K562 (cell line): ENCODE measurements around the gene PHF1. TPM values are rescaled to one million over a fixed set of nuclear protein-coding genes. Genes with fewer than 3 reads are reported as not detected.

Source experiments
- BDP1 ChIP-seq: IDR thresholded peaks from 3 replicates; pipeline ENCODE4 v1.6.1; 2011; ENCODE audit not compliant: insufficient read length, insufficient read depth
- CCNT2 ChIP-seq: IDR thresholded peaks from 2 replicates; pipeline ENCODE4 v1.6.1; 2011; ENCODE audit warnings: borderline replicate concordance, low read depth, mild to moderate bottlenecking, moderate library complexity, mixed read lengths, low read length; ENCODE audit not compliant: insufficient read length; ENCODE audit errors: extremely low read depth
- ELK1 ChIP-seq: sonication (generic); formaldehyde crosslinking; IDR thresholded peaks from 2 replicates; pipeline ENCODE4 v1.8.1; 2022; ENCODE audit warnings: missing genetic modification reagents
- KAT7 ChIP-seq: sonication (generic); formaldehyde crosslinking; IDR thresholded peaks from 2 replicates; pipeline ENCODE4 v1.8.0; 2022; ENCODE audit warnings: missing genetic modification reagents, mild to moderate bottlenecking, borderline replicate concordance
- POLR2B ChIP-seq: fragments of 450-650 bp; IDR thresholded peaks from 2 replicates; pipeline ENCODE4 v1.6.1; 2018; ENCODE audit warnings: low read depth; ENCODE audit not compliant: partially characterized antibody
- RBFOX2 ChIP-seq: fragments of 200-400 bp; formaldehyde crosslinking; IDR thresholded peaks from 2 replicates; pipeline ENCODE4 v1.6.1; 2017; ENCODE audit warnings: low read depth, mild to moderate bottlenecking, low read length, moderate library complexity
- ZBTB40 ChIP-seq, 2 experiments: fragments of 450-650 bp in 1 of 2; sonication (generic) in 1 of 2; formaldehyde crosslinking in 1 of 2; IDR thresholded peaks; 2 replicates each; pipeline versions ENCODE4 v1.7.1 to v1.9.0; 2016 to 2022; ENCODE audit warnings: inconsistent platforms in 1 of 2, mild to moderate bottlenecking in 1 of 2, missing genetic modification reagents in 1 of 2
- ZNF551 ChIP-seq: fragments of 250-450 bp; sonication (Bioruptor Pico); IDR thresholded peaks from 2 replicates; pipeline ENCODE4 v1.5.0; 2021; ENCODE audit warnings: mild to moderate bottlenecking, moderate library complexity
- ZNF586 ChIP-seq: fragments of 450-650 bp; formaldehyde crosslinking; conservative IDR thresholded peaks from 2 replicates; pipeline ENCODE4 v1.4.0; 2020; ENCODE audit warnings: mild to moderate bottlenecking, moderate library complexity
- ZNF766 ChIP-seq: fragments of 200-800 bp; sonication (Bioruptor generic); conservative IDR thresholded peaks from 2 replicates; pipeline ENCODE4 v1.6.1; 2016; ENCODE audit warnings: missing genetic modification characterization, missing compliant biosample characterization
- polyA plus RNA-seq, 8 experiments: library from polyadenylated mRNA; depleted of rRNA in 4 of 8; stranded (reverse) in 5 of 8; unstranded in 3 of 8; fragments of >200 nt; fragmentation: Nextera tagmentation in 2 of 8; fragmentation: Illumina TruSeq in 1 of 8; extraction: Ambion mirVana in 2 of 8; extraction: Trizol in 1 of 8; gene quantifications; 2 replicates each; pipeline versions ENCODE4 v1.2.1 to v1.2.3, GENCODE V29; 2011 to 2014; ENCODE audit warnings: inconsistent platforms in 1 of 8, missing spikeins in 1 of 8
- total RNA-seq, 7 experiments: library from RNA; depleted of rRNA in 6 of 7; stranded (reverse); fragments of >200 nt in 6 of 7; fragmentation: Illumina TruSeq in 2 of 7; extraction: Trizol in 2 of 7; gene quantifications; 2 replicates each; pipeline versions ENCODE4 v1.2.1 to v1.2.3, GENCODE V29; 2011 to 2021; ENCODE audit warnings: low replicate concordance in 1 of 7
- TF ChIP-seq, protein P1 (sequence below): fragments of 250-450 bp; sonication (Bioruptor Pico); IDR thresholded peaks from 2 replicates; pipeline ENCODE4 v1.8.0; 2022; ENCODE audit warnings: inconsistent platforms, mild to moderate bottlenecking, moderate library complexity, borderline replicate concordance
- TF ChIP-seq, protein P2 (sequence below): fragments of 250-450 bp; sonication (Bioruptor Pico); IDR thresholded peaks from 2 replicates; pipeline ENCODE4 v1.5.0; 2020; ENCODE audit warnings: mild to moderate bottlenecking, borderline replicate concordance

Gene PHF1
- total and polyA plus RNA-seq, 9 of the 15 experiments (the other 6 are each of a cell fraction or from before 2014, with no cell fraction given), result 3.7 to 64.2 (median 33.7) TPM

DNA sequence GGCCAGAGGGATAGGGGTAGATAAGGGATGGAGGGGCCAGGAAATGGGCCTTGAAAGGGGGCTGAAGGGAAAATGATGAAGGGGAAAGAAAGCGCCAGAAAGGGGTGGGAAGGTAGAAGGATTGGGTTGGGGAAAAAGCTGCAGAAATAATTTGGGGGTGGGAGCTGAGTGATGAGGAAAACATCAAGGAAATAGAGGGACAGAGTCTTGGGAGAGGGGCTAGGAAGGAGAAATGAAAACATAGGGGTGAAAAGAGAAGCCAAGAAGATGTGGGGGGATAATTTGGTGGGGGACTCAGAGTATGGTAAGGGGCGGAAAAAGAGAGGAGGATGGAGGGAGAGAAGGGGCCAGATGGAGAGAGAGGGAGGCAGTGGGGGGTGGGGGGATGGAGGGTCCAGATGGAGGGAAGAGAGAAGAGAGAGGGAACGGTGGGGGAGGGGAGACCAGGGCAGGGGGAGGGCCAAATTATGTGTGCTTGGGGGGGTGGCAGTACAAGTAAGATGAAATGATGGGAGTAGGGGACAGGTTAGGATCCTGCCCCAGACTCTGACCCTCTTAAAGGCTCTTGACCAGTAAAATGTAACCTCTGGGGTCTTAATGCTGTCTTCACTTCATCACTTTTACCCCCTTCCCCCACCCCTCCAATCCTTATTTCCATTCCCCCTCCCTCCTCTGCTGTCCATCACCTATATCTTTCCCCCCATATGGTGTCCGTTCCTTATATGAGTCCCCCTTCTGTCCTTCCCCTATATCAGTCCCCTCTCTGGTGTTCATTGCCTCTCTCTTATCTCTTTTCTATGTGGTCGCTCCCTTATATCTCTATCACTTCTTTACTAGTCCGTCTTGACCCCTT, 9.9 kb downstream of the PHF1 start (continued):
- TF ChIP-seq ELK1 (no peak), ZNF766 (no peak), CCNT2 (no peak), BDP1 (no peak), ZBTB40 (IDR thresholded peaks at IDR 0.05) (peak; percentile 92), ZBTB40 (CRISPR knock-in tag; IDR thresholded peaks at IDR 0.05) (no peak), ZNF586 (CRISPR knock-in tag) (no peak), RBFOX2 (no peak), ZNF551 (CRISPR knock-in tag) (no peak), KAT7 (CRISPR knock-in tag) (no peak), POLR2B (no peak)
- TF ChIP-seq, protein P1, sequence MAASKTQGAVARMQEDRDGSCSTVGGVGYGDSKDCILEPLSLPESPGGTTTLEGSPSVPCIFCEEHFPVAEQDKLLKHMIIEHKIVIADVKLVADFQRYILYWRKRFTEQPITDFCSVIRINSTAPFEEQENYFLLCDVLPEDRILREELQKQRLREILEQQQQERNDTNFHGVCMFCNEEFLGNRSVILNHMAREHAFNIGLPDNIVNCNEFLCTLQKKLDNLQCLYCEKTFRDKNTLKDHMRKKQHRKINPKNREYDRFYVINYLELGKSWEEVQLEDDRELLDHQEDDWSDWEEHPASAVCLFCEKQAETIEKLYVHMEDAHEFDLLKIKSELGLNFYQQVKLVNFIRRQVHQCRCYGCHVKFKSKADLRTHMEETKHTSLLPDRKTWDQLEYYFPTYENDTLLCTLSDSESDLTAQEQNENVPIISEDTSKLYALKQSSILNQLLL (CRISPR knock-in tag), result no peak
- TF ChIP-seq, protein P2, sequence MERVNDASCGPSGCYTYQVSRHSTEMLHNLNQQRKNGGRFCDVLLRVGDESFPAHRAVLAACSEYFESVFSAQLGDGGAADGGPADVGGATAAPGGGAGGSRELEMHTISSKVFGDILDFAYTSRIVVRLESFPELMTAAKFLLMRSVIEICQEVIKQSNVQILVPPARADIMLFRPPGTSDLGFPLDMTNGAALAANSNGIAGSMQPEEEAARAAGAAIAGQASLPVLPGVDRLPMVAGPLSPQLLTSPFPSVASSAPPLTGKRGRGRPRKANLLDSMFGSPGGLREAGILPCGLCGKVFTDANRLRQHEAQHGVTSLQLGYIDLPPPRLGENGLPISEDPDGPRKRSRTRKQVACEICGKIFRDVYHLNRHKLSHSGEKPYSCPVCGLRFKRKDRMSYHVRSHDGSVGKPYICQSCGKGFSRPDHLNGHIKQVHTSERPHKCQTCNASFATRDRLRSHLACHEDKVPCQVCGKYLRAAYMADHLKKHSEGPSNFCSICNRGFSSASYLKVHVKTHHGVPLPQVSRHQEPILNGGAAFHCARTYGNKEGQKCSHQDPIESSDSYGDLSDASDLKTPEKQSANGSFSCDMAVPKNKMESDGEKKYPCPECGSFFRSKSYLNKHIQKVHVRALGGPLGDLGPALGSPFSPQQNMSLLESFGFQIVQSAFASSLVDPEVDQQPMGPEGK (CRISPR knock-in tag), result no peak
